HepG2 (cell line): ENCODE results near the gene DNM3. TPM values are rescaled to one million over a fixed set of nuclear protein-coding genes. Genes with fewer than 3 reads are reported as not detected.

Source experiments
- ATAC-seq: fragments of 200-7000 bp; cut with Tn5 transposase; 3 replicates; pipeline ENCODE4 v1.9.1; 2020; ENCODE audit warnings: mild to moderate bottlenecking, moderate library complexity
- BruUV-seq: library from RNA; stranded (reverse); fragments of 400-500 nt; replicated peaks from 2 replicates; lab custom pipeline; 2021; lab: Mats Ljungman, UMichigan
- CTCF ChIA-PET: fragments of 300-600 bp; formaldehyde crosslinking; extraction: SDS; loops from one replicate; lab custom pipeline; 2021; ENCODE audit warnings: low total read pairs, inconsistent platforms, low intra/inter-chr PET ratio; lab: Yijun Ruan, JAX
- POLR2A ChIA-PET: fragments of 350-600 bp; sonication (Branson Sonifier 250); formaldehyde crosslinking; loops from one replicate; lab custom pipeline; 2020; ENCODE audit warnings: antibody characterized with exemption, inconsistent platforms; lab: Yijun Ruan, JAX
- DNase-seq: peaks from one replicate; pipeline ENCODE4 v3.0.0-alpha.2; 2015; ENCODE audit warnings: low spot score
- FAIRE-seq: peaks from 3 replicates; lab custom pipeline; 2011; peaks lifted over from hg19 to GRCh38; lab: Jason Lieb, UNC
- H2AFZ ChIP-seq: one replicate; pipeline ENCODE4 v1.6.1; 2011; ENCODE audit warnings: low read length, inconsistent platforms
- H3K27ac ChIP-seq: fragments of 300-600 bp; 3 replicates; pipeline ENCODE4 v1.8.0; 2011; ENCODE audit warnings: mixed run types, mild to moderate bottlenecking, mixed read lengths, low read length, inconsistent platforms; ENCODE audit not compliant: insufficient read depth; ENCODE audit errors: extremely low read length
- H3K27me3 ChIP-seq, 2 experiments: fragments of 200-600 bp in 1 of 2; 2 replicates in 1 of 2; 3 replicates in 1 of 2; pipeline versions ENCODE4 v1.6.0 to v1.8.0; 2011; ENCODE audit warnings: low read length in 2 of 2, mild to moderate bottlenecking in 2 of 2, moderate library complexity in 2 of 2, inconsistent platforms in 1 of 2; ENCODE audit not compliant: insufficient read depth in 2 of 2, control insufficient read depth in 1 of 2
- H3K36me3 ChIP-seq, 2 experiments: fragments of 200-600 bp in 1 of 2; replicated peaks in 1 of 2; 2 replicates in 1 of 2; 3 replicates in 1 of 2; pipeline versions ENCODE4 v1.5.1 to v1.8.0; 2011; ENCODE audit warnings: low read length in 2 of 2, inconsistent platforms in 1 of 2; ENCODE audit not compliant: insufficient read depth in 2 of 2, control insufficient read depth in 1 of 2
- H3K4me1 ChIP-seq: 2 replicates; pipeline ENCODE4 v1.5.1; 2012; ENCODE audit warnings: low read length, inconsistent platforms; ENCODE audit not compliant: insufficient read depth
- H3K4me2 ChIP-seq: 2 replicates; pipeline ENCODE4 v1.6.0; 2011; ENCODE audit warnings: low read depth, low read length, inconsistent platforms
- H3K4me3 ChIP-seq, 3 experiments: fragments of 200-600 bp in 1 of 3; sonication (generic), shearing (Covaris generic) in 1 of 3; replicated peaks in 1 of 3; 2 replicates each; pipeline ENCODE4 v1.5.1; 2011 to 2016; ENCODE audit warnings: low read length in 3 of 3, inconsistent platforms in 2 of 3, low read depth in 2 of 3, mild to moderate bottlenecking in 2 of 3, control low read depth in 1 of 3, mixed read lengths in 1 of 3; ENCODE audit not compliant: insufficient read depth in 1 of 3
- H3K79me2 ChIP-seq: one replicate; pipeline ENCODE4 v1.6.1; 2011; ENCODE audit warnings: low read length, inconsistent platforms; ENCODE audit not compliant: insufficient read depth
- H3K9ac ChIP-seq: 2 replicates; pipeline ENCODE4 v1.6.0; 2011; ENCODE audit warnings: mild to moderate bottlenecking, low read depth, low read length, inconsistent platforms; ENCODE audit not compliant: insufficient read depth
- H3K9me3 ChIP-seq: 2 replicates; pipeline ENCODE4 v1.5.1; 2012; ENCODE audit warnings: mild to moderate bottlenecking, low read length
- H4K20me1 ChIP-seq: 2 replicates; pipeline ENCODE4 v1.6.0; 2011; ENCODE audit warnings: inconsistent platforms, mild to moderate bottlenecking, low read length, moderate library complexity; ENCODE audit not compliant: insufficient read depth
- GTF3A ChIP-seq: sonication (generic); formaldehyde crosslinking; conservative IDR thresholded peaks from 2 replicates; pipeline ENCODE4 v1.4.0; 2020; ENCODE audit warnings: mild to moderate bottlenecking, missing genetic modification reagents
- KDM6A ChIP-seq: IDR thresholded peaks from 2 replicates; pipeline ENCODE4 v1.6.1; 2016; ENCODE audit warnings: low read depth
- MIER3 ChIP-seq: IDR thresholded peaks from 2 replicates; pipeline ENCODE4 v1.6.1; 2016; ENCODE audit warnings: missing compliant biosample characterization, borderline replicate concordance
- NFE2 ChIP-seq: sonication (generic); formaldehyde crosslinking; IDR thresholded peaks from 2 replicates; pipeline ENCODE4 v1.4.0; 2020; ENCODE audit warnings: missing genetic modification reagents
- NFE2L2 ChIP-seq: fragments of 150-350 bp; IDR thresholded peaks from 2 replicates; pipeline ENCODE4 v1.6.1; 2014; ENCODE audit warnings: low read length
- PRDM15 ChIP-seq: sonication (generic); formaldehyde crosslinking; IDR thresholded peaks from 2 replicates; pipeline ENCODE4 v1.4.0; 2020; ENCODE audit warnings: missing genetic modification reagents
- ZBTB1 ChIP-seq: sonication (generic); formaldehyde crosslinking; IDR thresholded peaks from 2 replicates; pipeline ENCODE4 v1.4.0; 2020; ENCODE audit warnings: missing genetic modification reagents, borderline replicate concordance
- ZFP82 ChIP-seq: sonication (generic); formaldehyde crosslinking; IDR thresholded peaks from 2 replicates; pipeline ENCODE4 v1.5.1; 2020; ENCODE audit warnings: mild to moderate bottlenecking, missing genetic modification reagents, borderline replicate concordance
- ZNF318 ChIP-seq: sonication (generic); formaldehyde crosslinking; IDR thresholded peaks from 2 replicates; pipeline ENCODE4 v1.4.0; 2020; ENCODE audit warnings: mild to moderate bottlenecking, missing genetic modification reagents
- ZNF703 ChIP-seq: sonication (generic); formaldehyde crosslinking; IDR thresholded peaks from 2 replicates; pipeline ENCODE4 v1.5.1; 2020; ENCODE audit warnings: missing genetic modification reagents, mild to moderate bottlenecking, moderate library complexity, borderline replicate concordance
- ZNF772 ChIP-seq: sonication (generic); formaldehyde crosslinking; IDR thresholded peaks from 2 replicates; pipeline ENCODE4 v1.5.0; 2020; ENCODE audit warnings: mild to moderate bottlenecking, missing genetic modification reagents
- WGBS: methylation state at CpG from one replicate; pipeline ENCODE4 v1.1.6; 2017; ENCODE audit warnings: low lambda C conversion rate; 5-methylcytosine and 5-hydroxymethylcytosine counted together
- in situ Hi-C: cut with HindIII; loops from 2 replicates; pipeline ENCODE4 v1.10.0; 2017; ENCODE audit warnings: low pct_unique_long_range_greater_than_20kb; ENCODE audit not compliant: extremely low pct_ligation_motif_present
- intact Hi-C: fragments of 100-400 bp; cut with micrococcal nuclease; formaldehyde crosslinking; loops from one replicate; pipeline ENCODE4 v1.10.0; 2022; ENCODE audit not compliant: unreplicated experiment
- polyA plus RNA-seq, 8 experiments: library from polyadenylated mRNA; depleted of rRNA in 3 of 8; stranded (reverse) in 7 of 8; unstranded in 1 of 8; fragments of >200 nt; fragmentation: Illumina TruSeq in 4 of 8; extraction: Trizol in 4 of 8; gene quantifications; 2 replicates each; pipeline versions ENCODE4 v1.2.1 to v1.2.3, GENCODE V29; 2011 to 2016; ENCODE audit warnings: low read depth in 4 of 8, missing spikeins in 1 of 8, mixed read lengths in 1 of 8; ENCODE audit not compliant: insufficient read depth in 1 of 8
- total RNA-seq, 5 experiments: library from RNA; depleted of rRNA; stranded (reverse); fragments of >200 nt; fragmentation: Illumina TruSeq; extraction: Trizol; gene quantifications; 2 replicates each; pipeline ENCODE4 v1.2.3, GENCODE V29; 2016; ENCODE audit warnings: low read depth in 1 of 5

Gene DNM3
- total and polyA plus RNA-seq, 2 of the 13 experiments (the other 11 are each of a cell fraction or from before 2014, with no cell fraction given) = 0.05 TPM; not detected in 1

- TF ChIP-seq ZNF318 (CRISPR knock-in tag) (no peak), NFE2 (CRISPR knock-in tag) (no peak)
These were observed 564.6 kb downstream of the DNM3 start (continued) for GRCh38 chr1:172405912-172406311.

- no peak for ATAC-seq
- 18% methylated on average over 1 of the region's 1 CpG for WGBS
- Histone ChIP-seq H3K27ac (no peak overlapping the region), H3K4me3 (no peak overlapping the region), H3K79me2 (no peaks in the 10 kb centered on the region), H3K4me2 (no peak overlapping the region), H3K9ac (no peak overlapping the region), H3K4me1 (no peaks in the 10 kb centered on the region), H2AFZ (no peak overlapping the region), H3K36me3 (no peaks in the 10 kb centered on the region), H3K27me3 (no peaks in the 10 kb centered on the region; a peak in 1 of 5 replicates), H3K9me3 (no peaks in the 10 kb centered on the region), H4K20me1 (no peaks in the 10 kb centered on the region)
- in situ Hi-C loops (no loop called here), intact Hi-C loops (no loop called here)
- ChIA-PET CTCF (no interaction called here), POLR2A (no interaction called here)
- no TSS peak for BruUV-seq
- TF ChIP-seq KDM6A (CRISPR knock-in tag) = no peak
- no peak for TF ChIP-seq MIER3 (CRISPR knock-in tag)
- TF ChIP-seq ZBTB1 = no peak
- TF ChIP-seq ZFP82 (CRISPR knock-in tag) = no peak
- TF ChIP-seq PRDM15 (CRISPR knock-in tag) = no peak
- no peak for TF ChIP-seq GTF3A
- TF ChIP-seq ZNF772 (CRISPR knock-in tag) = no peak
- no peak for TF ChIP-seq NFE2L2
- TF ChIP-seq ZNF703 (CRISPR knock-in tag) = no peak
- FAIRE-seq = no peak
- no peak for DNase-seq
These were observed 565.7 kb downstream of the DNM3 start for GRCh38 chr1:172406968-172407367.
